Liver (tissue), 9 donors: Measurements from ENCODE around the gene FCRL1. TPM values are rescaled to one million over a fixed set of nuclear protein-coding genes. Genes with fewer than 3 reads are reported as not detected.

Experiments used
- DNase-seq: peaks from one replicate; pipeline ENCODE4 v3.0.0-alpha.2; 2017; ENCODE audit warnings: low spot score
- H3K27ac ChIP-seq, 2 donors: one replicate each; pipeline ENCODE4 v1.7.0; 2013; ENCODE audit warnings: inconsistent platforms in 2 of 2, low read length in 2 of 2, control low read depth in 1 of 2, low read depth in 1 of 2, mild to moderate bottlenecking in 1 of 2
- H3K27me3 ChIP-seq, 4 donors: one replicate each; pipeline versions ENCODE4 v1.6.1 to v1.7.0; 2013; ENCODE audit warnings: low read length in 3 of 4, inconsistent platforms in 1 of 4, mild to moderate bottlenecking in 1 of 4, moderate library complexity in 1 of 4; ENCODE audit not compliant: control insufficient read depth in 4 of 4, insufficient read depth in 4 of 4
- H3K36me3 ChIP-seq, 4 donors: one replicate each; pipeline versions ENCODE4 v1.6.1 to v1.7.0; 2013; ENCODE audit warnings: low read length in 3 of 4, mild to moderate bottlenecking in 3 of 4, low read depth in 1 of 4, moderate library complexity in 1 of 4; ENCODE audit not compliant: control insufficient read depth in 4 of 4, insufficient read depth in 3 of 4
- H3K4me1 ChIP-seq, 4 donors: one replicate each; pipeline versions ENCODE4 v1.6.1 to v1.7.0; 2013; ENCODE audit warnings: low read length in 3 of 4, mild to moderate bottlenecking in 3 of 4, moderate library complexity in 1 of 4; ENCODE audit not compliant: control insufficient read depth in 4 of 4, insufficient read depth in 4 of 4
- H3K4me3 ChIP-seq, 3 donors: one replicate each; pipeline versions ENCODE4 v1.6.1 to v1.7.0; 2013; ENCODE audit warnings: low read length in 3 of 3, control low read depth in 1 of 3, low read depth in 1 of 3, mild to moderate bottlenecking in 1 of 3
- H3K9ac ChIP-seq, 2 donors: one replicate each; pipeline ENCODE4 v1.7.0; 2013; ENCODE audit warnings: low read length in 2 of 2, mild to moderate bottlenecking in 2 of 2, moderate library complexity in 2 of 2, control low read depth in 1 of 2, low read depth in 1 of 2
- H3K9me3 ChIP-seq, 4 donors: one replicate each; pipeline versions ENCODE4 v1.6.1 to v1.7.0; 2013; ENCODE audit warnings: low read length in 3 of 4; ENCODE audit not compliant: control insufficient read depth in 4 of 4
- EGR1 ChIP-seq, 2 donors: IDR thresholded peaks; 2 replicates each; pipeline ENCODE4 v1.6.1; 2016 to 2018; ENCODE audit warnings: antibody characterized with exemption in 2 of 2, low read depth in 2 of 2
- FOXA1 ChIP-seq: IDR thresholded peaks from 2 replicates; pipeline ENCODE4 v1.6.1; 2016; ENCODE audit warnings: antibody characterized with exemption
- GABPA ChIP-seq, 2 donors: IDR thresholded peaks in 1 of 2; conservative IDR thresholded peaks in 1 of 2; 2 replicates each; pipeline ENCODE4 v1.6.1; 2016; ENCODE audit warnings: antibody characterized with exemption in 2 of 2, mild to moderate bottlenecking in 1 of 2, moderate library complexity in 1 of 2
- HNF4A ChIP-seq, 2 donors: conservative IDR thresholded peaks; 2 replicates each; pipeline ENCODE4 v1.6.1; 2016; ENCODE audit warnings: antibody characterized with exemption in 2 of 2, mild to moderate bottlenecking in 2 of 2
- JUND ChIP-seq, 2 donors: IDR thresholded peaks; 2 replicates each; pipeline ENCODE4 v1.6.1; 2016; ENCODE audit warnings: antibody characterized with exemption in 2 of 2
- NR2F2 ChIP-seq: IDR thresholded peaks from 2 replicates; pipeline ENCODE4 v1.6.1; 2016; ENCODE audit warnings: antibody characterized with exemption
- RAD21 ChIP-seq, 2 donors: IDR thresholded peaks; 2 replicates each; pipeline ENCODE4 v1.6.1; 2016; ENCODE audit warnings: antibody characterized with exemption in 2 of 2, mild to moderate bottlenecking in 2 of 2
- RXRA ChIP-seq, 2 donors: IDR thresholded peaks; 2 replicates each; pipeline ENCODE4 v1.6.1; 2017 to 2018; ENCODE audit warnings: antibody characterized with exemption in 2 of 2, mild to moderate bottlenecking in 1 of 2
- SP1 ChIP-seq: IDR thresholded peaks from 2 replicates; pipeline ENCODE4 v1.6.1; 2018; ENCODE audit warnings: antibody characterized with exemption, mild to moderate bottlenecking
- TAF1 ChIP-seq: conservative IDR thresholded peaks from 2 replicates; pipeline ENCODE4 v1.6.1; 2016; ENCODE audit warnings: antibody characterized with exemption, mild to moderate bottlenecking
- YY1 ChIP-seq: IDR thresholded peaks from 2 replicates; pipeline ENCODE4 v1.6.1; 2016; ENCODE audit warnings: antibody characterized with exemption, mild to moderate bottlenecking
- WGBS: extraction: QIAGEN DNeasy Blood & Tissue Kit; methylation state at CpG from one replicate; pipeline ENCODE4 v1.1.7; 2013; 5-methylcytosine and 5-hydroxymethylcytosine counted together
- polyA plus RNA-seq, 2 donors: library from polyadenylated mRNA; stranded (reverse) in 1 of 2; unstranded in 1 of 2; fragments of 200-250 nt in 1 of 2; fragments of >200 nt in 1 of 2; fragmentation: Nextera tagmentation in 1 of 2; extraction: Ambion mirVana in 1 of 2; gene quantifications; one replicate each; pipeline versions ENCODE4 v1.2.1 to v1.2.3, GENCODE V29; 2013 to 2015
- total RNA-seq, 2 donors: library from RNA; depleted of rRNA; stranded (reverse); fragments of >200 nt; gene quantifications; one replicate each; pipeline ENCODE4 v1.2.3, GENCODE V29; 2014
- TF ChIP-seq, protein P1 (sequence below): IDR thresholded peaks from 2 replicates; pipeline ENCODE4 v1.6.1; 2016; ENCODE audit warnings: antibody characterized with exemption
- TF ChIP-seq, protein P2 (sequence below): IDR thresholded peaks from 2 replicates; pipeline ENCODE4 v1.6.1; 2016; ENCODE audit warnings: antibody characterized with exemption
- TF ChIP-seq, protein P3 (sequence below): IDR thresholded peaks from 2 replicates; pipeline ENCODE4 v1.6.1; 2016; ENCODE audit warnings: antibody characterized with exemption
- TF ChIP-seq, protein P4 (sequence below): IDR thresholded peaks from 2 replicates; pipeline ENCODE4 v1.6.1; 2016; ENCODE audit warnings: antibody characterized with exemption, mild to moderate bottlenecking
- TF ChIP-seq, protein P5 (sequence below): fragments of 150-350 bp; IDR thresholded peaks from 2 replicates; pipeline ENCODE4 v1.5.1; 2017; ENCODE audit warnings: improper control_type of control experiment, low read depth, low read length; ENCODE audit not compliant: missing input control
- donor health status: healthy.
- donor health status: healthy.
- donor health status: healthy.
- donor health status: healthy.
- donor health status: healthy.

The FCRL1 gene
- total and polyA plus RNA-seq, 4 donors = 0.02 to 0.84 (median 0.49) TPM

DNA sequence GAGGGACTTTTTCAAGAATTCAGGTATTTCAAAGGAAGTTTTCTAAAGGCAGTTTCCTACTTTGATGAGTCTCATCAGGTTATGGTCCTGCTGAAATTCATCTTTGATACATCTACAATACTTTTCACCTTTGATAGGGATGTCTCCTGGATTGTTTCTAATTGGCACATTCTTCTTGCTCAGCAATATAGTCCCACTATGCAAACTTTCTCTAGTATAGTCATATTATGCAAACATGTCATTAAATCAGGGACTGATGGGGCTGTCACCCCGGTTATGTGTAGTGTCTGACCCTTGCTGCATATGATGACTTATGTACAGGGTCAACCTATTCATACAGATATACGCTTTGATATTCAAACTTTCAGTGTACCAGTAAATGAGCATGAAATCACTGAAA, 379 bp upstream of the FCRL1 start:
- Histone ChIP-seq H3K9me3 (no peaks in the 10 kb centered on the region), H3K27ac (no peak overlapping the region), H3K4me1 (no peaks in the 10 kb centered on the region), H3K27me3 (no peaks in the 10 kb centered on the region), H3K4me3 (no peak overlapping the region), H3K36me3 (no peaks in the 10 kb centered on the region), H3K9ac (no peak overlapping the region)
- TF ChIP-seq YY1 = no peak
- TF ChIP-seq EGR1 (IDR thresholded peaks at IDR 0.05; ENCODE audit: low read depth in 2 of 2) = no peak
- TF ChIP-seq JUND (IDR thresholded peaks at IDR 0.05) = no peak
- TF ChIP-seq TAF1 = no peak
- TF ChIP-seq, protein P1, sequence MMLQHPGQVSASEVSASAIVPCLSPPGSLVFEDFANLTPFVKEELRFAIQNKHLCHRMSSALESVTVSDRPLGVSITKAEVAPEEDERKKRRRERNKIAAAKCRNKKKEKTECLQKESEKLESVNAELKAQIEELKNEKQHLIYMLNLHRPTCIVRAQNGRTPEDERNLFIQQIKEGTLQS = no peak
- TF ChIP-seq SP1 = no peak
- TF ChIP-seq, protein P2, sequence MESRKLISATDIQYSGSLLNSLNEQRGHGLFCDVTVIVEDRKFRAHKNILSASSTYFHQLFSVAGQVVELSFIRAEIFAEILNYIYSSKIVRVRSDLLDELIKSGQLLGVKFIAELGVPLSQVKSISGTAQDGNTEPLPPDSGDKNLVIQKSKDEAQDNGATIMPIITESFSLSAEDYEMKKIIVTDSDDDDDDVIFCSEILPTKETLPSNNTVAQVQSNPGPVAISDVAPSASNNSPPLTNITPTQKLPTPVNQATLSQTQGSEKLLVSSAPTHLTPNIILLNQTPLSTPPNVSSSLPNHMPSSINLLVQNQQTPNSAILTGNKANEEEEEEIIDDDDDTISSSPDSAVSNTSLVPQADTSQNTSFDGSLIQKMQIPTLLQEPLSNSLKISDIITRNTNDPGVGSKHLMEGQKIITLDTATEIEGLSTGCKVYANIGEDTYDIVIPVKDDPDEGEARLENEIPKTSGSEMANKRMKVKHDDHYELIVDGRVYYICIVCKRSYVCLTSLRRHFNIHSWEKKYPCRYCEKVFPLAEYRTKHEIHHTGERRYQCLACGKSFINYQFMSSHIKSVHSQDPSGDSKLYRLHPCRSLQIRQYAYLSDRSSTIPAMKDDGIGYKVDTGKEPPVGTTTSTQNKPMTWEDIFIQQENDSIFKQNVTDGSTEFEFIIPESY = no peak
- no peak for TF ChIP-seq GABPA (IDR thresholded peaks at IDR 0.05 in 1 of 2, conservative IDR thresholded peaks at IDR 0.05 in 1 of 2)
- no peak for TF ChIP-seq HNF4A (conservative IDR thresholded peaks at IDR 0.05)
- TF ChIP-seq, protein P3, sequence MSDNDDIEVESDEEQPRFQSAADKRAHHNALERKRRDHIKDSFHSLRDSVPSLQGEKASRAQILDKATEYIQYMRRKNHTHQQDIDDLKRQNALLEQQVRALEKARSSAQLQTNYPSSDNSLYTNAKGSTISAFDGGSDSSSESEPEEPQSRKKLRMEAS = no peak
- DNase-seq = no peak
- 71% methylated on average over 2 of the region's 2 CpGs for WGBS

DNA sequence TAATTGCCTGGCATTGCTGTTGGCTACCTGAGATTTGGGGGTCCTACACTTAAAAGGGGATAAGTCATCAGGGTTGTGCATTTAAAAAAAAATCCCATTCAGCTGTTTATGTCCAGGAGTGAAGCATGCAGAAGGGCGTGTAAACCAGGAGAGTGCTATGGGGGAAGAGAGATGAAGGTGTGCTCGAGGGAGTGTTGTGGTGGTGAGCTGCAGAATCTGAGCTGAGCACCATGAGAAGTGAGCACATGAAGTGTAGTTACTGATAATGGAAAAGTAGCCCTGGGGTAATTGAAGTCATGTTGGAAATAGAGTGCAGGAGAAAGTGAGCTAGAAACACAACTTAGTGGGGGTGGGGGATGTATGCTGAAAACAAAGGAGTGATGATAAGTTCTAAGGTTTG, 705 bp downstream of the FCRL1 start:
- Histone ChIP-seq H3K4me1 (no peaks in the 10 kb centered on the region), H3K9me3 (peaks cover 0 to 1% (median 0%) of the 10 kb centered on the region in 4 donors), H3K27me3 (no peaks in the 10 kb centered on the region), H3K9ac (no peak overlapping the region), H3K27ac (no peak overlapping the region), H3K4me3 (no peak overlapping the region), H3K36me3 (no peaks in the 10 kb centered on the region)
- TF ChIP-seq GABPA (IDR thresholded peaks at IDR 0.05 in 1 of 2, conservative IDR thresholded peaks at IDR 0.05 in 1 of 2) = no peak
- TF ChIP-seq RAD21 (IDR thresholded peaks at IDR 0.05) = no peak
- TF ChIP-seq, protein P1 = no peak
- TF ChIP-seq, protein P3 = no peak
- no peak for TF ChIP-seq FOXA1
- TF ChIP-seq, protein P4, sequence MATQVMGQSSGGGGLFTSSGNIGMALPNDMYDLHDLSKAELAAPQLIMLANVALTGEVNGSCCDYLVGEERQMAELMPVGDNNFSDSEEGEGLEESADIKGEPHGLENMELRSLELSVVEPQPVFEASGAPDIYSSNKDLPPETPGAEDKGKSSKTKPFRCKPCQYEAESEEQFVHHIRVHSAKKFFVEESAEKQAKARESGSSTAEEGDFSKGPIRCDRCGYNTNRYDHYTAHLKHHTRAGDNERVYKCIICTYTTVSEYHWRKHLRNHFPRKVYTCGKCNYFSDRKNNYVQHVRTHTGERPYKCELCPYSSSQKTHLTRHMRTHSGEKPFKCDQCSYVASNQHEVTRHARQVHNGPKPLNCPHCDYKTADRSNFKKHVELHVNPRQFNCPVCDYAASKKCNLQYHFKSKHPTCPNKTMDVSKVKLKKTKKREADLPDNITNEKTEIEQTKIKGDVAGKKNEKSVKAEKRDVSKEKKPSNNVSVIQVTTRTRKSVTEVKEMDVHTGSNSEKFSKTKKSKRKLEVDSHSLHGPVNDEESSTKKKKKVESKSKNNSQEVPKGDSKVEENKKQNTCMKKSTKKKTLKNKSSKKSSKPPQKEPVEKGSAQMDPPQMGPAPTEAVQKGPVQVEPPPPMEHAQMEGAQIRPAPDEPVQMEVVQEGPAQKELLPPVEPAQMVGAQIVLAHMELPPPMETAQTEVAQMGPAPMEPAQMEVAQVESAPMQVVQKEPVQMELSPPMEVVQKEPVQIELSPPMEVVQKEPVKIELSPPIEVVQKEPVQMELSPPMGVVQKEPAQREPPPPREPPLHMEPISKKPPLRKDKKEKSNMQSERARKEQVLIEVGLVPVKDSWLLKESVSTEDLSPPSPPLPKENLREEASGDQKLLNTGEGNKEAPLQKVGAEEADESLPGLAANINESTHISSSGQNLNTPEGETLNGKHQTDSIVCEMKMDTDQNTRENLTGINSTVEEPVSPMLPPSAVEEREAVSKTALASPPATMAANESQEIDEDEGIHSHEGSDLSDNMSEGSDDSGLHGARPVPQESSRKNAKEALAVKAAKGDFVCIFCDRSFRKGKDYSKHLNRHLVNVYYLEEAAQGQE = no peak
- TF ChIP-seq YY1 = no peak
- no peak for TF ChIP-seq RXRA (IDR thresholded peaks at IDR 0.05)
- no peak for TF ChIP-seq SP1
- TF ChIP-seq NR2F2 = no peak
- TF ChIP-seq TAF1 = no peak
- no peak for TF ChIP-seq EGR1 (IDR thresholded peaks at IDR 0.05; ENCODE audit: low read depth in 2 of 2)
- TF ChIP-seq, protein P5, sequence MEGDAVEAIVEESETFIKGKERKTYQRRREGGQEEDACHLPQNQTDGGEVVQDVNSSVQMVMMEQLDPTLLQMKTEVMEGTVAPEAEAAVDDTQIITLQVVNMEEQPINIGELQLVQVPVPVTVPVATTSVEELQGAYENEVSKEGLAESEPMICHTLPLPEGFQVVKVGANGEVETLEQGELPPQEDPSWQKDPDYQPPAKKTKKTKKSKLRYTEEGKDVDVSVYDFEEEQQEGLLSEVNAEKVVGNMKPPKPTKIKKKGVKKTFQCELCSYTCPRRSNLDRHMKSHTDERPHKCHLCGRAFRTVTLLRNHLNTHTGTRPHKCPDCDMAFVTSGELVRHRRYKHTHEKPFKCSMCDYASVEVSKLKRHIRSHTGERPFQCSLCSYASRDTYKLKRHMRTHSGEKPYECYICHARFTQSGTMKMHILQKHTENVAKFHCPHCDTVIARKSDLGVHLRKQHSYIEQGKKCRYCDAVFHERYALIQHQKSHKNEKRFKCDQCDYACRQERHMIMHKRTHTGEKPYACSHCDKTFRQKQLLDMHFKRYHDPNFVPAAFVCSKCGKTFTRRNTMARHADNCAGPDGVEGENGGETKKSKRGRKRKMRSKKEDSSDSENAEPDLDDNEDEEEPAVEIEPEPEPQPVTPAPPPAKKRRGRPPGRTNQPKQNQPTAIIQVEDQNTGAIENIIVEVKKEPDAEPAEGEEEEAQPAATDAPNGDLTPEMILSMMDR = no peak
- DNase-seq = no peak
- WGBS = 59% methylated on average over 2 of the region's 2 CpGs
